Adrenal gland (tissue), 5 donors: ENCODE measurements around the gene PPFIA4.

Source experiments
- CTCF ChIP-seq, 6 experiments: fragments of 450-650 bp in 4 of 6; fragments of 200-600 bp in 2 of 6; sonication (generic) in 1 of 6; IDR thresholded peaks; 1 replicate in 5 of 6; 2 replicates in 1 of 6; pipeline versions ENCODE4 v1.5.1 to v1.8.0; 2016 to 2021; ENCODE audit warnings: antibody characterized with exemption in 6 of 6, mild to moderate bottlenecking in 2 of 6, moderate library complexity in 1 of 6
- POLR2A ChIP-seq, 2 donors: fragments of 450-650 bp; IDR thresholded peaks; one replicate each; pipeline ENCODE4 v1.6.1; 2017; ENCODE audit warnings: antibody characterized with exemption in 2 of 2, mild to moderate bottlenecking in 2 of 2, moderate library complexity in 1 of 2
- donor health status: DM: no; HTN: no; CAD: no.

GRCh38 chr1:203045336-203045735 lies 19.0 kb downstream of the PPFIA4 start:
- no peak for TF ChIP-seq CTCF (IDR thresholded peaks at IDR 0.05)
- TF ChIP-seq POLR2A (IDR thresholded peaks at IDR 0.05): no peak
